CD14-positive monocyte (primary cell): Measurements from ENCODE around the gene BUD23. TPM values are rescaled to one million over a fixed set of nuclear protein-coding genes. Genes with fewer than 3 reads are reported as not detected.
A peak's percentile ranks its signal among the peaks of the same experiment; 100 is the strongest.

Experiments
- DNase-seq, 3 donors: peaks; one replicate each; pipeline ENCODE4 v3.0.0-alpha.2; 2011 to 2022
- H2AFZ ChIP-seq: 2 replicates; pipeline ENCODE4 v1.6.0; 2012; ENCODE audit warnings: mild to moderate bottlenecking, low read depth, low read length, inconsistent platforms; ENCODE audit not compliant: insufficient read depth, poor library complexity, severe bottlenecking
- H3K27ac ChIP-seq, 2 donors: 1 replicate in 1 of 2; 2 replicates in 1 of 2; pipeline ENCODE4 v1.5.1; 2012 to 2013; ENCODE audit warnings: low read length in 2 of 2, control low read depth in 1 of 2, inconsistent platforms in 1 of 2, low read depth in 1 of 2, mild to moderate bottlenecking in 1 of 2
- H3K27me3 ChIP-seq, 2 donors: one replicate each; pipeline versions ENCODE4 v1.6.0 to v1.6.1; 2011 to 2013; ENCODE audit warnings: low read length in 2 of 2; ENCODE audit not compliant: control insufficient read depth in 2 of 2, insufficient read depth in 2 of 2
- H3K36me3 ChIP-seq, 2 donors: replicated peaks in 1 of 2; 1 replicate in 1 of 2; 2 replicates in 1 of 2; pipeline versions ENCODE4 v1.5.1 to v1.6.1; 2012 to 2013; ENCODE audit warnings: low read length in 2 of 2, control low read depth in 1 of 2, inconsistent platforms in 1 of 2, mild to moderate bottlenecking in 1 of 2; ENCODE audit not compliant: insufficient read depth in 2 of 2, control insufficient read depth in 1 of 2
- H3K4me1 ChIP-seq, 2 donors: 1 replicate in 1 of 2; 2 replicates in 1 of 2; pipeline versions ENCODE4 v1.5.1 to v1.6.1; 2012 to 2013; ENCODE audit warnings: low read length in 2 of 2, control low read depth in 1 of 2, inconsistent platforms in 1 of 2, mild to moderate bottlenecking in 1 of 2, moderate library complexity in 1 of 2; ENCODE audit not compliant: insufficient read depth in 2 of 2, control insufficient read depth in 1 of 2
- H3K4me2 ChIP-seq: replicated peaks from 2 replicates; pipeline ENCODE3; 2012; ENCODE audit warnings: low read length, moderate library complexity, mild to moderate bottlenecking; ENCODE audit not compliant: poor library complexity, severe bottlenecking; ENCODE audit errors: extremely low read depth
- H3K4me3 ChIP-seq, 3 experiments: fragments of 200-600 bp in 1 of 3; sonication (generic) in 1 of 3; replicated peaks in 1 of 3; 1 replicate in 2 of 3; 2 replicates in 1 of 3; pipeline ENCODE4 v1.5.1; 2011 to 2013; ENCODE audit warnings: low read length in 3 of 3, mild to moderate bottlenecking in 3 of 3, control low read depth in 2 of 3, low read depth in 2 of 3, inconsistent platforms in 1 of 3, moderate library complexity in 1 of 3
- H3K79me2 ChIP-seq: 2 replicates; pipeline ENCODE4 v1.6.0; 2012; ENCODE audit warnings: mild to moderate bottlenecking, control low read depth, inconsistent platforms, low read length, moderate library complexity; ENCODE audit not compliant: insufficient read depth
- H3K9ac ChIP-seq: 2 replicates; pipeline ENCODE4 v1.6.0; 2017; ENCODE audit warnings: low read length, mild to moderate bottlenecking; ENCODE audit not compliant: insufficient read depth, poor library complexity, severe bottlenecking
- H3K9me3 ChIP-seq, 2 donors: replicated peaks in 1 of 2; 1 replicate in 1 of 2; 2 replicates in 1 of 2; pipeline versions ENCODE4 v1.5.1 to v1.6.1; 2012 to 2013; ENCODE audit warnings: low read length in 2 of 2, control low read depth in 1 of 2; ENCODE audit not compliant: control insufficient read depth in 1 of 2, insufficient read depth in 1 of 2
- H4K20me1 ChIP-seq: 2 replicates; pipeline ENCODE4 v1.6.0; 2012; ENCODE audit warnings: mild to moderate bottlenecking, low read length, control low read depth, moderate library complexity; ENCODE audit not compliant: insufficient read depth
- H3K27ac Mint-ChIP-seq, 7 donors: one replicate each; pipeline ENCODE4 v1.8.0; 2020; ENCODE audit warnings: mild to moderate bottlenecking in 7 of 7, mixed read lengths in 7 of 7, moderate library complexity in 6 of 7, inconsistent platforms in 2 of 7
- H3K27me3 Mint-ChIP-seq, 3 donors: one replicate each; pipeline ENCODE4 v1.8.0; 2021 to 2022; ENCODE audit warnings: low read depth in 3 of 3, mild to moderate bottlenecking in 3 of 3, mixed read lengths in 3 of 3, moderate library complexity in 3 of 3, inconsistent platforms in 1 of 3
- H3K36me3 Mint-ChIP-seq, 2 donors: one replicate each; pipeline ENCODE4 v1.8.0; 2020; ENCODE audit warnings: mixed read lengths in 2 of 2, inconsistent platforms in 1 of 2, mild to moderate bottlenecking in 1 of 2
- H3K4me1 Mint-ChIP-seq: one replicate; pipeline ENCODE4 v1.8.0; 2020; ENCODE audit warnings: mild to moderate bottlenecking, mixed read lengths
- H3K4me3 Mint-ChIP-seq, 2 donors: one replicate each; pipeline ENCODE4 v1.8.0; 2020; ENCODE audit warnings: mild to moderate bottlenecking in 2 of 2, mixed read lengths in 2 of 2, moderate library complexity in 1 of 2
- H3K9me3 Mint-ChIP-seq, 7 donors: one replicate each; pipeline ENCODE4 v1.8.0; 2020 to 2022; ENCODE audit warnings: mixed read lengths in 7 of 7, mild to moderate bottlenecking in 6 of 7, moderate library complexity in 6 of 7, inconsistent platforms in 2 of 7
- CTCF ChIP-seq: fragments of 200-600 bp; IDR thresholded peaks from one replicate; pipeline ENCODE4 v1.8.0; 2022; ENCODE audit warnings: antibody characterized with exemption, mild to moderate bottlenecking
- WGBS: methylation state at CpG from one replicate; pipeline ENCODE4 v1.1.5; 2013; ENCODE audit warnings: missing lambda C conversion rate; ENCODE audit not compliant: insufficient coverage; 5-methylcytosine and 5-hydroxymethylcytosine counted together
- intact Hi-C, 2 donors: fragments of 100-400 bp; cut with micrococcal nuclease; formaldehyde crosslinking; loops; one replicate each; pipeline versions ENCODE4 v1.15.0 to v1.15.1; 2023
- polyA plus RNA-seq, 3 donors: library from polyadenylated mRNA; depleted of rRNA in 1 of 3; unstranded in 2 of 3; stranded (reverse) in 1 of 3; fragments of 300-500 nt in 2 of 3; fragments of >200 nt in 1 of 3; fragmentation: Illumina TruSeq in 2 of 3; gene quantifications; 1 replicate in 2 of 3; 2 replicates in 1 of 3; pipeline ENCODE4 v1.2.3, GENCODE V29; 2012 to 2021

Gene BUD23
- polyA plus RNA-seq, 3 donors, result 44.5 to 51.9 (median 51.1) TPM

- H3K4me1 ChIP-seq, result peaks cover 3 to 8% of the 10 kb centered on the region in 2 donors
- no peak overlapping the region for H3K27ac Mint-ChIP-seq
- no peak overlapping the region for H3K27ac ChIP-seq
- H3K4me3 ChIP-seq, result no peak overlapping the region
- H3K79me2 ChIP-seq, result no peaks in the 10 kb centered on the region
- H3K9me3 ChIP-seq, result peaks cover 0 to 10% of the 10 kb centered on the region in 2 donors
- peaks cover 0 to 2% of the 10 kb centered on the region in 2 donors for H3K36me3 Mint-ChIP-seq
- no peak for TF ChIP-seq CTCF
- H3K4me1 Mint-ChIP-seq, result peaks cover 18% of the 10 kb centered on the region
- H3K4me2 ChIP-seq, result no peak overlapping the region
- intact Hi-C loops, result no loop called here
- H3K9ac ChIP-seq, result no peak overlapping the region
- peaks cover 31 to 63% of the 10 kb centered on the region in 2 donors for H3K27me3 ChIP-seq
- no peak overlapping the region for H2AFZ ChIP-seq
- H3K36me3 ChIP-seq, result no peaks in the 10 kb centered on the region
- H3K27me3 Mint-ChIP-seq, result peaks cover 63 to 87% (median 70%) of the 10 kb centered on the region in 3 donors
- no peaks in the 10 kb centered on the region for H4K20me1 ChIP-seq
- H3K4me3 Mint-ChIP-seq, result peak overlapping the region; percentile 31 to 76
- WGBS, result 38% methylated on average over 4 of the region's 9 CpGs
- peaks cover 0 to 5% (median 0%) of the 10 kb centered on the region in 7 donors for H3K9me3 Mint-ChIP-seq
- no peak for DNase-seq
These were observed 33.8 kb upstream of the BUD23 start for GRCh38 chr7:73649576-73649975.

GRCh38 chr7:73650524-73650923 is 32.9 kb upstream of the BUD23 start:
- Histone ChIP-seq H4K20me1 (no peaks in the 10 kb centered on the region), H3K79me2 (no peaks in the 10 kb centered on the region), H3K9me3 (peaks cover 0 to 10% of the 10 kb centered on the region in 2 donors), H3K4me3 (no peak overlapping the region), H3K9ac (no peak overlapping the region), H3K36me3 (no peaks in the 10 kb centered on the region), H3K4me1 (peaks cover 1 to 6% of the 10 kb centered on the region in 2 donors), H3K27me3 (peaks cover 27 to 58% of the 10 kb centered on the region in 2 donors), H3K27ac (no peak overlapping the region), H3K4me2 (no peak overlapping the region), H2AFZ (no peak overlapping the region)
- H3K4me3 Mint-ChIP-seq, result peak overlapping the region in 1 of 2 donors; percentile 41
- H3K4me1 Mint-ChIP-seq, result peaks cover 17% of the 10 kb centered on the region
- WGBS, result 60% methylated on average over 1 of the region's 5 CpGs
- peaks cover 63 to 83% (median 67%) of the 10 kb centered on the region in 3 donors for H3K27me3 Mint-ChIP-seq
- peaks cover 0 to 2% of the 10 kb centered on the region in 2 donors for H3K36me3 Mint-ChIP-seq
- no peak for DNase-seq
- intact Hi-C loops, result no loop called here
- H3K9me3 Mint-ChIP-seq, result peaks cover 0 to 5% (median 3%) of the 10 kb centered on the region in 7 donors
- no peak for TF ChIP-seq CTCF
- H3K27ac Mint-ChIP-seq, result no peak overlapping the region
